Stimulated activated CD4-positive, alpha-beta T cell treated with anti-CD3 and anti-CD28 coated beads, TNF-alpha, amount 100 ng/mL, for 24 hours (primary cell): ENCODE measurements around the gene KATNBL1.
"Not testable (repeated sequence)": the region's sequence is repeated elsewhere in the genome, so short reads cannot be mapped to it uniquely, and the experiment has no call there.

ENCODE experiments used
- DNase-seq, 3 experiments: peaks; one replicate each; pipeline ENCODE4 v3.0.0-alpha.2; 2020; ENCODE audit warnings: low read depth in 3 of 3

The KATNBL1 gene

DNA sequence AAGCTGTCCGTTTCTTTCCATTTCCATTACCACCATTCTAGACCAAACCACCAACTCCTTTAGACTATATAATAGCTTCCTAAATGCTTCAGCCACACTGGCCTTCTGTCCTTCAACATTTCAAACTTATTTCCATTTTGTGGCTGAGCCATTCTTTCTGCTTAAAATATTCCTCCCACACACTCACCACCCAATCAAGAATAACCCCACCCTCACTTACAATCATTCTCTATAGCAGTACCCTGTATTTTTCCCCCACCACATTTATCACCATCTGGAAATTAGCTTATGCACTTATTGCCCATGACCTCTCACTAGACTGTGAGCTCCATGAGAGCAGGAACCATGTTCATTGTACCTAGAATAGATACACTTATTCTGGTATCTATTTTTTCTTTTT is 6.6 kb downstream of the KATNBL1 start:
- DNase-seq = no peak

DNA sequence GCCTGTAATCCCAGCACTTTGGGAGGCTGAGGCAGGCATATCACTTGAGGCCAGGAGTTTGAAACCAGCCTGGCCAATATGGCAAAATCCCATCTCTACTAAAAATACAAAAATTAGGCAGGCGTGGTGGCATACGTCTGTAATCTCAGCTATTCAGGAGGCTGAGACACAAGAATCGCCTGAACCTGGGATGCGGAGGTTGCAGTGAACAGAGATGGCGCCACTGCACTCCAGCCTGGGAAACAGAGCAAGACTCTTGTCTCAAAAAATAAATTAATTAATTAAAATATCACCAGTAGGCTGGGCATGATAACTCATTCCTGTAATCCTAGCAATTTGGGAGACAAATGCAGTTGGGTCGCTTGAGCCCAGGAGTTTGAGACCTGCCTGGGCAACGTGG is 16.6 kb downstream of the KATNBL1 start:
- not testable (repeated sequence) for DNase-seq

DNA sequence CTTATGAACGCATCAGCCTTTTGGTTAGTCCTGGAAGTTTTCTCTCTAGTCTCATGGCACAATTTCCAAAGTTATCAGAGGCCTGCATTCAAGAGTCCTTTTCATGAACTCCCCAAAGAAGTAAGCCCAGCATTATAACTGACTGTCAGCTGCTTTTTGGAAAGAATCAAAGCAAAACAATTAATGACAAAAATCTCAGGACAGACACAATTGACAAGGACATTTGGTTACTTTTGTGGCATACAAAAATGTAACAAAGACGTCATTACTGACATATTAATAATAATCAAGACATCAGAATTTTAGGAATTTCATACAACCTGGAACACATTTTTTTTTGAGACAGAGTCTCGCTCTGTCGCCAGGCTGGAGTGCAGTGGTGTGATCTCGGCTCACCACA is 21.2 kb downstream of the KATNBL1 start:
- no peak for DNase-seq

DNA sequence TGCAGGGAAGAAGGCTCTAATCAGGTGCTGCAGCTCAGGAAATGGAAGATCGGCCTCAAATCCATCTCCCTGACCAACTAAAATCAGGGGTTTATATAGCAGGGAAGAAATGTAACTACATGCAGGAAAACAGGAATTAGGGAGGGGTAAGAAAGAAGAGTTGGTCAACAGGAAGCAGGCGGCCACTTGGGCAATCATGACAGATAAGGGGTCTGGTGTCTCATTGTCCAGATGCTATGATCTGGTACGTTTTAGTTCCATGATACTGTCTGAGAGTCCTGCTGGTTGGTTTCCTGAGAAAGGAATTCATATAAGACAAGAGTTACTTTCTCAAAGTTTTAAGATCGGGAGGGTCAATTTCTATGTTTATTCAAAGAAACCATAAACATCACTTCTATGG is 24.2 kb downstream of the KATNBL1 start:
- DNase-seq = no peak

DNA sequence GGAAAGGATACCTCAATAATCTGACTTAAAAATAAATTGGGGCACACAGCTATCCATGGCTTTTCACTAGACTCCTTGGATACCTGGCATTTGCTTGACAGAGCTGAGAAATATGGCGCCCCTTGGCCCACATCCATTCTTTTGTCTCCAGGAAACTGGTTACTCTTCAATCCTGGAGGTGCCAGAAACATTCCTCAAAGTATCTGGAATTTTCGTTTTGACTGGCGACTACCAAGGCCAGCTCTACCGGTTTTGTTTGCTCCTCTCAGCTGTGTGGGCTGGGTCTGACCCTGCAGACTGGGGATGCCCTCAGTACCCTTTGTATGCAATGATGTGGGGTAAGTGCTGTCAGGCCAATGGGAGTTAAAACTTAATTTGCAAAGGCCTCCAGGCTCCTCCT is 27.0 kb downstream of the KATNBL1 start:
- no peak for DNase-seq

DNA sequence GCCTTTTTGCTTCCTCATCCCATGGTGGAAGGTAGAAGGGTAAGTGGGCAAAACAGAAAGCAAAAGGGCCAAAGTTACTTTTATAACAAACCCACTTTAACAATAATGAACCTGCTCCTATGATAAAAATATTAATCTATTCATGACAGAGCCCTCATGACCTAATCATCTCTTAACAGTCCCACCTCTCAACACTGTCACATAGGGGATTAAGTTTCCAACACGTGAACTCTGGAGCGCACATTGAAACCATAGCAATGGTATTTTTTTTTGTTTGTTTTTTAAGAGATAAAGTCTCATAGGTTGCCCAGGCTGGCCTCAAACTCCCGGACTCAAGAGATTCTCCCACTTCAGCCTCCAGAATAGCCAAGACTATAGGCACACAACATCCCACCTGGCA is 30.7 kb downstream of the KATNBL1 start:
- no peak for DNase-seq

DNA sequence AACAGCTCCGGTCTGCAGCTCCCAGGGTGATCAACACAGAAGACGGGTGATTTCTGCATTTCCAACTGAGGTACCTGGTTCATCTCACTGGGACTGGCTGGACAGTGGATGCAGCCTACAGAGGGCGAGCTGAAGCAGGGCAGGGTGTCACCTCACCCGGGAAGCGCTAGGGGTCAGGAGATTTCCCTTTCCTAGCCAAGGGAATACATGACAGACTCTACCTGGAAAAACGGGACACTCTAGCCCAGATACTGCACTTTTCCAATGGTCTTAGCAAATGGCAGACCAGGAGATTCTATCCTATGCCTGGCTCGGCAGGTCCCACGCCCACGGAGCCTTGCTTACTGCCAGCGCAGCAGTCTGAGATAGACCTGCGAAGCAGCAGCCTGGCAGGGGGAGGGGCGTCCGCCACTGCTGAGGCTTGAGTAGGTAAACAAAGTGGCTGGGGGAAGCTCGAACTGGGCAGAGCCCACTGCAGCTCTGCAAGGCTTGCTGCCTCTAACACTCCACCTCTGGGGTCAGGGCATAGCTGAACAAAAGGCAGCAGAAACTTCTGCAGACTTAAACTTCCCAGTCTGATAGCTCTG is 43.8 kb downstream of the KATNBL1 start:
- DNase-seq = not testable (repeated sequence)

DNA sequence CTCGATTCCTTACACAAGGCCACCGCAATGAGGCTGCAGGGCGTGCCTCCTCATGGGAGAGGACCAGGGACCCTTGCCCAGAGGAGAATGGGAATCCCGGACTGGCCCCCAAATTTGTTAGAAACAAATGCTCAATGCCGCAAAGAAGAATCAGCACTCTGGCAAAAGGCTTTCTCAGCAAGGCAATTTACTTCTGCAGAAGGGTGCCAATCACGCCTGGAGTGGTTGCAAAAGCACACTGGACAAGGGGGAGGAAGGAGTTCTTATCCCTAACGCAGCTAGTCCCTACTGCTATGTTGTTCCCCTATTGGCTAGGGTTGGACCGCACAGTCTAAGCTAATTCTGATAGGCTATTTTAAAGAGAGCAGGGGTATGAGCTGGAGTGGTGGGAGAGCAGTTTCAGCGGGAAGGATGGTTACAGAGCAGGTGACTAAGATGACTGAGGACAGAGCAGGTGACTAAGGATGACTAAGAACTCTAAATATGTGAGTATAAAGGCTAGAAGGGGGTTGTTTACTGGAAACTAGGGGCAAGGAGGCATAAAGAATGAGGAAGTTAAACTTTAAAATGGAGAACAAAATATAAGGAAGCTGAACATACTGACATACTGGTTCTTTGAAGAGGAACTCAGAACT is 48.5 kb downstream of the KATNBL1 start:
- no peak for DNase-seq

DNA sequence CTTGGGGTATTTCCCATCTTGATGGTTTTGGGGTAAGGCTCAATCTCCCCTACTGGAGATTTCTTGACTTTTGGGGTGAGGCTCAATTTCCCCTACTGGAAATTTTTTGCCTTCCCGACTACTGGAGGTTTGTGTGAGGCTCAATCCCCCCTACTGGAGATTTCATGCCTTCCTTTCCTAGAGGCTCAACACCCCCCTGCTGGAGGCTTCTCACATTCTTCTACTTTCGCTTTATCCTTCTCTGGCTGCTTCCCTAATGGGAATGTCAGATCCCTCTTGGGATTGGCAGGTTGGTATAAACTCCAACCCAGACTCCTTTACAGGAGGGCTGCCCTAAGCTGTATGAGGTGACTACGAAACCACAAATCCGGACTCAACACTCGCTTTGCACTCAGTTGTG is 49.2 kb downstream of the KATNBL1 start:
- no peak for DNase-seq

DNA sequence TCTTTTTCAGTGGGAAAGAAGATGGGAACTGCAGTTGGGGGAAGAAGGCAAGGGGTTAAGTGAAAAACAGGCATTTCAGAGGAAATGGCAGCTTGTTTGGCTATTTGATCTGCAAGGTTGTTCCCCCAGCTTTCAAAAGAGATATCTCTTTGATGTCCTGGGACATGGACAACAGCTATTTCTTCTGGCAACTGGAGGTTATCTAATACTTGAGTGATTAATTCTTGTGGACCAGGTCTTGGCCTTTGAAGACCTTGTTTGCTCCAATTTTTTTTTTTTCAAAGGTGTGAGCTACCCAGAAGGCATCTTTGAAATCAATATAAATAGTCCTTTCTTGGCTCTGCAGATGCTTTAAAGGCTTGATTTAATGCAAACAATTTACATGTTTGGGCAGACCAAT is 51.5 kb downstream of the KATNBL1 start:
- no peak for DNase-seq

DNA sequence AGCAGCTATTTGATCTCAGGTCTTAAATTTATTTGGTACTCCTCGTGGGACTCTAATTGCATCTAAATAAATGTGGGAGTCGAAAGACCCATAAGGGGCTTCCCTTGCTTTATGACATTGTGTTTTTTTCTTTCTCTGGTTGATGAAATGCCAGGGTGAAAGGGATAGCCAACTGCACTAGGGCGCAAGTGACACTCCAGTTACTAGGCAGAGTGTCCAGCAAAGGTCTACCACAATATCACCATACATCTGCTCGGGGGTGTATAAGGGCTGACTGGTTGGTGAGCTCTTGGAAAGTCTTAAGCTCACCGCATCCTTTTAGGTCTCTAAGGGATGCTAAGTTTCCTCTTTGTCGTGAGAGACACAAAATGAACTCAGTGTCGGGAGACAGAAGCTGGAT is 54.0 kb downstream of the KATNBL1 start:
- DNase-seq = no peak

DNA sequence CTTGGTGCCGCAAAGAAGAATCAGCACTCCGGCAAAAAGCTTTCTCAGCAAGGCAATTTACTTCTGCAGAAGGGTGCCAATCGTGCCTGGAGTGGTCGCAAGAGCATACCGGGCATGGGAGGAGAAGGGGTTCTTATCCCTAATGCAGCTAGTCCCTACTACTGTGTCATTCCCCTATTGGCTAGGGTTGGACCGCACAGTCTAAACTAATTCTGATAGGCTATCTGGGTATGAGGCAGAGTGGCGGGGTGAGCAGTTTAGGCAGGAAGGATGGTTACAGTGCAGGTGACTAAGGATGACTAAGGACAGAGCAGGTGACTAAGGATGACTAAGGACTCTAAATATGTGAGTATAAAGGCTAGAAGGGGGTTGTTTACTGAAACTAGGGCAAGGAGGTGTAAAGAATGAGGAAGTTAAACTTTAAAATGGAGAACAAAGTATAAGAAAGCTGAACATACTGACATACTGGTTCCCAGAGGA is 55.1 kb downstream of the KATNBL1 start:
- DNase-seq = peak in 1 of 3 experiments; percentile 10

DNA sequence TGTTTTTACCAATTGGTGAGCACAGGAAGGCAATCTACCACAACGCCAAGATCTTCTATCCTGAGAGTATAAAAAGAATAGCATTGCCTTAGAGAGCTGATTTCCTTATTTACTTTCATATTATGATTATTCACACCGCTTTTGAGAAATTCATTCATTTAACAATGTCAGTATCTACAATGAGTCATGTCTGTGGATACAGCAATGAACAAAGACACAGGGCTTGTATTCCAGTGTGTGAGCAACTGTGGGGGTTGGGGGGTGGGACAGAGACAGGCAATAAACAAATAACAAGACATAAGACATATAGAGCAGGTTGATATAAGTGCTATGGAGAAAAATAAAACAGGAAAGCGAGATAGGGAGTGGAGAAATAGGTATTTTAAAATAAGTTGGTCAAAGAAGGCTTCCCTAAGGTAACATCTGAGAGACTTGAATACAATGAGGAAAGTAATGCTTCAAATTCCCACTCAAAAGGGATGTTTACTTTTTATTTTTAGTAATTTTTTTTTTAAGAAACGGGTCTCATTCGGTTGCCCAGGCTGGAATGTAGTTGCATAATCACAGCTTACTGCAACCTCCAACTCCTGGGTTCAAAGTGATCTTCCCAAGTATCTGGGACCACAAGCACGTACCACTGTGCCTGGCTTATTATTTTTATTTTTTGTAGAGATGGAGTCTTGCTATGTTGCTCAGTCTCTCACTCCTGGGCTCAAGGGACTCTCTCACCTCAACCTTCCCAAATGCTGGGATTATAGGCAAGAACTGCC is 62.3 kb downstream of the KATNBL1 start:
- DNase-seq = no peak

DNA sequence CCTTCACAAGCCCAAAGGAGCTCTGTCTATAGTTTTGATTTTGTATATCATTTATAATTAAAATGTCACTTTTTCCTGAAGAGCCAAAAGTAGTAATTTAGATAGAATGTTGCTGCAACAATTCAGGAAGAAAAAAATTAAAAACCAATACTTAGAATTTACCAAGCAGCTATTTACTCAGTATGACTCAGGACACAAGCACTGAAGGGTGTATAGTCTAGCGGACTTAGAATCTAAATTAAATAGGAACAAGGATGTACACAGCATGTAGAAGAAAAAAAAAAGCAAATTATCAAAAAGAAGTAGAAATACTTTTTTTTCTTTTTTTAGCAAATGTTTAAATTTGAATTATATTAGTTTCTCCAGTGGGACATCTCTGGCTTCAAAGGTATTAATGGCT is 76.4 kb downstream of the KATNBL1 start:
- no peak for DNase-seq

DNA sequence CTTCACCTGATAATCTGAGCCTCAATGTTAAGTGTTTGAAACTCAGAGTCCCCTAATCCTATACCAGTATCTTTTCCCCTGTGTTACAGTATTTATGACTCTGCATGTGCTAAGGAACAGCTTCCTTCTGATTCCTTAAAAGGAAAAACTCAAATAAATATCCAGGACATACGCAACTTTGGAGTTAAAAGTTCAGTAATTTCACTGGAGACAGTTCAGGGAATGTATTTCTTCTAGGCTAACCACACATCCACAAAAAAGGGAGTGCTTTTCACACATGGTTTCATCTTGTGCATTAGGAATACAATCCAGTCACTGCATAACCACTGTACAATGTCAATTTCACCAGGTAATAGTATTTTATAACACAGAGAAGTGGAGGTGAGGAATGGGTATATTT is 77.0 kb downstream of the KATNBL1 start:
- no peak for DNase-seq

DNA sequence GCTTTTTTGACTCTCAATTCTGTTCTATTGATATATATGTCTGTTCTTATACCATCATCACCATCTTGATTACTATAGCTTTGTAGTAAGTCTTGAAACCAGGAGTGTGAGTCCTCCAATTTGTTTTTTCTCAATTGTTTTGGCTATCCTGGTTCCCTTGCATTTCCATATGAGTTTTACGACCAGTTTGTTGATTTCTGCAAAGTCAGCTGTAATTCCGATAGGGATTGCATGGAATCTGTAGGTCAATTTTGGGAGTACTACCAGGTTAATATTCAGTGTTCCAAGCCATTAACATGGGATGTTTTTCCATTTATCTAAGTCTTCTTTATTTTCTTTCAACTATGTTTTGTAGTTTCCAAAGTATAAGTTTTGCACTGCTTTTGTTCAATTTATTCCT is 81.0 kb downstream of the KATNBL1 start:
- no peak for DNase-seq

DNA sequence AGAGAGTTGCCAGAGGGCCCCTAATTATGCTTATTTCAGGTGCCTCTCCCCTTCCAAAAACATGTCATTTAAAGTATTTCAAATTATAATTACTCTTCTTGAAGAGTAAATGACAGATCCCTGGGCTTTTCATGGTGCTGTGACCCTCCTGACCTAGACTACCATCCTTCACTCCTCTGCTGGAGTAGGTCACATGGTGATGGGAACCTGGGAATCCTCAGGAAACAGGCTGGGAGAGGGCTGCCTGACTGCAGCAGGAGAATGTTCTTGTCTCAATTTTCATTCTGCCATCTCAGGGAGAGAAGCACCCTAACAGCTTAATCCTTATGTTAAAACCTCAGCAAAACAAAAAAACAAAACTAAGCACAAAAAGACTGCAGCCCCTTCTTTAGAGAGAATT is 83.4 kb downstream of the KATNBL1 start:
- no peak for DNase-seq

DNA sequence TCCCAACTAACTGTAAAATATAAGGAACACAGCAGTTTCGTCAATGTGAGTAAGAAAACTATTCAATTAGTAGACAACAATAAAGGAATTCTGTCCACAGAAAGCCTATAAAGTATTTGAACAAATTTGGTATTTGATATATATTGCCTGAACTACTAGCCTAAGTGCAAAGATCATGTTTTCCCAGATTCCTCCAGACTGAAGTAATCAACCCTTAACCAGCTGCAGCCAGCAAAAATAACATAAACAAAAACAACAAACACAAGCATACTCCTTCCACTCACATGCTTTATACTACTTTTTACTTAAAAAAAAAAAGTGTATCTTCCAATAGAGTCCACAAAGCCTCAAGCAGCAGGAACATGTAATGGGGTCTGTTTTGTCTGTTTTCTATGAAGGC is 84.0 kb downstream of the KATNBL1 start:
- no peak for DNase-seq

DNA sequence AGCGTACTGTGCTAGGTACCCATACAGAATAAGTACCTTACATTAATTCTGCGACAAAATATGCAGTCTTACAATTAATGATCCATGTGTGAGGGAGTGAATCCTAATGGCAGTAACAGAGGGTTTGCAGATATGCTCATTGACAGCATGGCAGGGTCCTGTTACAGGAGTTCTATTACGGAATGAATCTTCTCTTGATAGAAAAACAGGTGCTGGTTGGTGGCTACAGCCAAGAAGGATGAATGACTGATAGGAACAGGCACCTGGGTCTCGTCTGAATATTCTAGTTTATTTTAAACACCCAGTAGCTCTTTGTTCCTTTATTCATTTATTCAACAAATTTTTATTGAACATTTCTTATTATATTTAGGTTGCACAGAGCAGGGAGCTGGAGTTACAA is 85.2 kb downstream of the KATNBL1 start:
- DNase-seq = no peak

DNA sequence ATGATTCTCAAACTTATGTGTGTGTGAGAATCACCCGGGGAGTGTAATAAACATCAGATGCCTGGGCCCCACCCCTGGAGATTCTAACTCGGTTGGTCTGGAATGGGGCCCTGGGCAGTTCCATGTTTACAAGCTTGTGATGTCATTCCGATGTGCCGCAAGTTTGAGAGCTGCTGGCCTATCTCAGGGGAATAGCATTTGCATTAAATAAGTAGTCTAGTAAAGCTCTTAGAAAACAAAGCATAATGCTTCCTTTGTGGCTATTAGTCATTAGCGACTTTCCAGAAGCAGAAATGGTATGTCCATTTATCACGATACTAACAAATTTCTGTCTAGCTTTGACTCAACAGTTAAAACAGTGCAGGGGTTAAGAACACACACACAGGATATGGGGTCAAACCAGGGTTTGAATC is 87.1 kb downstream of the KATNBL1 start:
- no peak for DNase-seq

DNA sequence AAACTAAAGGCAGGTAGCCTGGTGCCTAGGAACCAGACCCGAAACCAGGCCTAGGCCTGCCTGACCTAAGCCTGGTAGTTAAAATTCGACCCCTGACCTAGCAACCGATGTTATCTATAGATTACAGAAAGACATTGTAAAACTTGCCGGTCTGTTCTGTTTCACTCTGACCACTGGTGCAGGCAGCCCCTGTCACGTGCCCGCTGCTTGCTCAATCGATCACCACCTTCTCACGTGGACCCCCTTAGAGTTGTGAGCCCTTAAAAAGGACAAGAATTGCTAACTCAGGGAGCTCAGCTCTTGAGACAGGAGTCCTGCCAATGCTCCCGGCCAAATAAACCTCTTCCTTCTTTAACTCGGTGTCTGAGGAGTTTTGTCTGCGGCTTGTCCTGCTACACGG is 88.1 kb downstream of the KATNBL1 start:
- DNase-seq = not testable (repeated sequence)

DNA sequence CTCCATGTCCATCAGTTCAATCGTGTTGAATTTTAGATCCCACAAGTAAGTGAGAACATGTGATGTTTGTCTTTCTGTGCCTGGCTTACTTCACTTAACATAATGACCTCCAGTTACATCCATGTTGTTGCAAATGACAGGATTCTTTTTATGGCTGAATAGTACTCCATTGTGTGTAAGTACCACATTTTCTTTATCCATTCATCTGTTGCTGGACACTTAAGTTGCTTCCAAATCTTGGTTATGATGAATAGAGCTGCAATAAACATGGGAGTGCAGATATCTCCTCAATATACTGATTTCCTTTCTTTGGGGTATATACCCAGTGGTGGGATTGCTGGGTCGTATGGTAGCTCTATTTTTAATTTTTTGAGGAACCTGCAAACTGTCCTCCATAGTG is 89.5 kb downstream of the KATNBL1 start:
- not testable (repeated sequence) for DNase-seq

DNA sequence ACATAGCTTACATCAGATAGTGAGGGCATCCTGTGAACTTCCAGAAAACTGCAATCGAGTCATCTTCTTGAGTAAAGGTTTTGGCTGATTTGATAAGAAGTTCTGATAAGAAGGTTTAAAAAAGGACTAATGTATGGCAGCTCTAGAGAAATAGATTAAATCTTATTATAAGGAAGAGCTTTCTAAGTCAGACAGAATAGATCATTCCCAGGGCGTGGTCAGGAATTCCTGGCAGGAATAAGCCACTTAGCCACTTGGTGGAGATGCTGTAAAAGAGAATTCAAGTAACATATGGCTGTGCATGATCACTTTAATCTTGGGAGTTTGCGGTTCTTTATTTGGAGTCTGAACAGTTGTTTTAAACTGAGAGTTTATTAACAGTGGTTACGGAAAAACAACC is 90.6 kb downstream of the KATNBL1 start:
- DNase-seq = no peak
